DMS53 (cell line): ENCODE measurements around the gene DTD2.
"Not testable (repeated sequence)": the region's sequence is repeated elsewhere in the genome, so short reads cannot be mapped to it uniquely, and the experiment has no call there.

ENCODE experiments used
- DNase-seq: peaks from one replicate; lab custom pipeline; 2025; lab: John Stamatoyannopoulos, UW

Gene DTD2

DNA sequence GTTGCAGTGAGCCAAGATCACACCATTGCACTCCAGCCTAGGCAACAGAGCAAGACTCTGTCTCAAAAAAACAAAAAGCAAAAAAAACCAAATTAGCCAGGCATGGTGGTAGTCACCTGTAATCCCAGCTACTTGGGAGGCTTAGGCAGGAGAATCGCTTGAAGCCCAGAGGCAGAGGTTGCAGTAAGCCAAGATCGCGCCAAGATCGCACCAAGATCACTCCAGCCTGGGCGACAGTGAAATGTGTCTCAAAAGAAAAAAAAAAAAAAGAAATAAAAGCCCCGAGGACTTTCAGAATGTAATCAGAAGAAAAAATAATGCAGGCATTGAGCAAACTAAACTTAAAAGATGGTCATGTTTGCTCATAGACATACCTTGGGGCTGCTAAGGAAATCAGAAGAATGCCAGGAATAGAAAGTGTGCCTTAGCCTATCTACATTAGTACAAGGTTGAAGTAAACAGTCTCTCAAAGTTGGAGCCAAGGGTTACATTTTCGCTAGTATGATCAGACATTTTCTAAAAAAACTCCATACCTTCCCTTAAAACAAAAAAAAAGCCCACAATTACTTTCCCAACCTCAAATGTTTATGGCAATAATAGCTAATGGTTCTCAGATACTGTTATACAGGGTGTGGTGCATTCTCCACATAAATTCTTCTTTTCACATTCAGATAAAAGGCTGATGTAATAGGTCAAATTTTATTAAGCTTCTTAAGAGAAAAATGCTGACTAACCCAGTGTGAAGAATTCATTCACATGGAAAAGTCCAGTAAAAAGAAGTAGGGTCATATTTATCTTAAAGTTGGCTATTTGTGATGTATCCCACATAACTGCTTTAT is 15.8 kb downstream of the DTD2 start:
- no peak for DNase-seq

DNA sequence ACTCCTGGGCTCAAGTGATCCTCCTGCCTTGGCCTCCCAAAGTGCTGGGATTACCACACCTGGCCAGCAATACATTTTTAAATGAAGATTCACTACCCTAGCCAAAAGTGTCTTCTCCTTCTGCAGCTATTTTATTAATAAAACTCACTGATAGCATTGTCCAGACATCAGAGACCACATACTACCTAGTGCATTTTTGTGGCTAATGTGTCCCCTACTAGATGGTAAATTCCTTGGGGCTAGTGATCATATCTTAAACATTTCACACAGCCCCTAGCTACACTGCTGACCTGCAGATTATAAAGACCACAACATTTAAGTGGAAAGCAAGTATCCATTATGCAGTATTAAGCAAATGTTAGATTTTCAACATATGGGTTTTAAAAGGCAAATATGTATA is 17.0 kb downstream of the DTD2 start:
- no peak for DNase-seq

GRCh38 chr14:31439561-31439960 is 17.7 kb downstream of the DTD2 start:
- DNase-seq, result no peak

- DNase-seq, result not testable (repeated sequence)
Observed at GRCh38 chr14:31437045-31437691, 20.1 kb downstream of the DTD2 start.

DNA sequence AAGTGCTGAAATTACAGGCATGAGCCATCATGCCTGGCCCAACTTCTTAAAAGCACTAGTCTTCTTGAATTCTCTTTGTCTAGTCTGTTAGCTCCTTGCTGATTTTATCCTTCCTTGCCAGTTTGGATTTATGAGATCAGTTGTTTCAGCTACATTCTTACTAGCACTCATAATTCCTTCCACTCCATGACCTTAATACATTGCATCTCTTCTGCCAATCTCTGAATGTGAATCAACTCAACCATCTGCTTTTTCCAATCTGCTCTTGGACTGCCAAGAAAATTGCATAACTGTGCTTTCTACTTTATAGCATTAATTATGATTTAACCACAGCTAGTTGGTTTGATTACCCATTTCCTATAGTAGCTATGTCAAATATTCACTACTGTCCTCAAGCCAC is 22.0 kb downstream of the DTD2 start:
- DNase-seq, result no peak

DNA sequence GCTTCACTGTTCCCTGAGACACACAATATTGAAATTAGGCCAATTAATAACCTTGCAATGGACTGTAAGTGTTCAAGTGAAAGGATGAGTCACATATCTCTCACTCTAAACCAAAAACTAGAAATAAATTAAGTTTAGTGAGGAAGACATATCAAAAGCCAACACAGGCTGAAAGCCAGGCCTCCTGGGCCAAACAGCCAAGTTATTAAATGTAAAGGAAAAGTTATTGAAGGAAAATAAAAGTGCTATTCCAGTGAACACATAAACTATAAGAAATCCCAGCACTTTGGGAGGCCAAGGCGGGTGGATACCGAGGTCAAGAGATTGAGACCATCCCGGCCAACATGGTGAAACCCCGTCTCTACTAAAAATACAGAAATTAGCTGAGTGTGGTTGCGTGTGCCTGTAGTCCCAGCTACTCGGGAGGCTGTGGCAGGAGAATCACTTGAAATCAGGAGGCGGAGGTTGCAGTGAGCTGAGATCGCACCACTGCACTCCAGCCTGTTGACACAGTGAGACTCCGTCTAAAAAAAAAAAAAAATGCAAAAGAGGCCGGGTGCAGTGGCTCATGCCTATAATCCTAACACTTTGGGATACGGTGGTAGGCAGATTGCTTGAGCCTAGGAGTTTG is 26.6 kb downstream of the DTD2 start:
- no peak for DNase-seq

DNA sequence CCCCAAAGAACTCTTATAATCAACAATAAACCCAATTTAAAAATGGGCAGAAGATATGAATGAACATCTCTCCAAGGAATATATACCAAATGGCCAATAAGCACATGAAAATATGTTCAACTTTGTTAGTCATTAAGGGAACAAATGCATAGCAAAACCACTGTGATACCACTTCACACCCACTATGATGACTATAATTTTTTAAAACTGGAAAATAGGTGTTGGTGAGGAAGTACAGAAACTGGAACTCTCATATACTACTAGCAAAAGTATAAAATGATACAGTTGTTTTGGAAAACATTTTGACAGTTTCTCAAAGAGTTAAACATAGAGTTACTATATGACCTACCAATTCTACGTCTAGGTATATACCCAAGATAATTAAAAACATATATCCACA is 27.5 kb downstream of the DTD2 start:
- DNase-seq, result no peak

- no peak for DNase-seq
Observed at GRCh38 chr14:31428011-31428410, 29.3 kb downstream of the DTD2 start.

- DNase-seq, result no peak
Observed at GRCh38 chr14:31426663-31427062, 30.6 kb downstream of the DTD2 start.

DNA sequence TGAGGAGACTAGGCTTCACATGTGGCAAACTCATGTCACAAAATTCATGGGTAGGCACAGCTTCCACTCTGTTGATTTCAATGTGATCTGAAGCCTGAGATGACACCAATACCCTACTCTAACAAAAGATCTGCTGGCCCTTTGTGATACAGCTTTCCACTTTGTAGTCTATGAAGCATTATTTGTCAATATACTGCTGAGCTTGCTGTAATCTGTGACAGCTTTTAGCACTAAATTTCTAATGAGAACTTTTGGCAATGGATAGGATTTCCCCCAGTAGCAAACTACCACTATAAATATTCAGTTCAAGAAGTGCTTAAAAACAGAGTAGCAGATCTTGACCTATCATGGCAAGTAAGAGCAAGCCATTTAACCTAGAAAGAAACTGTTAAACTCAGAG is 31.4 kb downstream of the DTD2 start:
- DNase-seq, result no peak

- no peak for DNase-seq
Observed at GRCh38 chr14:31421200-31421599, 36.1 kb downstream of the DTD2 start.

DNA sequence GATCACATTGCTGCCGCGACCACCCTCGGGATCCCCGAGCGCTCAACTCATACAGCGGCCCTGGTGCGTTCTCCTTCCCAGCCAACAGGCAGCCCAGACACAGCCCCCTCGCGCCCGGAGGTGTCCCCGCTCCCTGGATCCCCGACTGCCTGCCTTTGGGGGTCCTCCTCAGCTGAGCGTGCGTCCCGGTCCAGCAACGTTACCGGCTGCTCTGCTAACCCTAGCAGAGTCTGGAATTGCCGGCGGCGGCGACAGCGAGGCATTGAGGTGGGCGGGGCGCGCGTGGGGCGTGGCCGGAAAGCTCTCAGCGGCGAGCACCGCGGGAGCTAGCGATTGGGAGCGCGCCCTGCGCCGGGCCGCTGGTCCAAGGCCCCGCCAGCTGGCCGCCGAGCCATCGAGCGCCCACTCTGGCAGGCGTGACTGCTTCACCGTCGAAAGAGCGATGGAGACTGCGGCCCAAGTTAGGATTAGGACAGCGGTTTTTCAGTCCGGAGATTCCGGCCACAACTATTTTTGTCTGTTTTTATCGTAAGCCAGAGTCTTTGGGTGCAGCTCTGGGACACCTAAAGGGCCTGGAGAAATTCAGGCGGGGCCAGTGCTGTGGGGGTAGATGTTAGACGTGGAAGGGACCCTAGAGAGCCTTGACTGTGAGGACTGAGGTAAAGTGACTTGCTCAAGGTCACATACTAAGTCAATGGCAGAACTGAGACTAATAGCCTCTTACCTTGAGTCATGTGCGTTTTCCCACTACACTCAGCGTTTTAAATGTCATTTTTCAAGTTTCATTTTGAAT is 36.8 kb downstream of the DTD2 start, which contains the start of gene HEATR5A:
HEATR5A (minus strand) TSS at position 232 of the 793 bp plus-strand sequence. CDS start 17,575 bp downstream, outside the sequence.
- peak; percentile 95 for DNase-seq

DNA sequence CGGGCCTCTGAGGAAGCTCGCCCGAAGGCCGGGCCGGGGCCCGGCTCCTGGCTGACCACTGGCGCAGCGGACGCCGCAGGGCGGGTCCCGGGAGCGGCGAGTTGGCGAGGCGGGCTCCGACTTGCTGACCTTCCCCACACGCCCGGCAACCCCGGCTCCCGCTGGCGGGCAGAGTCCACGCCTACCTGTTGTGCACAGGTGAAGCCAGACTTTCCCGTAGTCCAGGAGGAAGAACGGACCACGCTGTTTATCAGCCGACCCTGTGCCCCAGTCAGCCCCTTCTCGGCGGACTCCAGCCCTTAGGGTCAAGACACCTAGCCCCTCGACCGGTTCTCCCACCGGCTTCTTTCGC is 37.4 kb downstream of the DTD2 start:
- peak; percentile 82 for DNase-seq

GRCh38 chr14:31419179-31419966 is 37.9 kb downstream of the DTD2 start:
- DNase-seq, result no peak

DNA sequence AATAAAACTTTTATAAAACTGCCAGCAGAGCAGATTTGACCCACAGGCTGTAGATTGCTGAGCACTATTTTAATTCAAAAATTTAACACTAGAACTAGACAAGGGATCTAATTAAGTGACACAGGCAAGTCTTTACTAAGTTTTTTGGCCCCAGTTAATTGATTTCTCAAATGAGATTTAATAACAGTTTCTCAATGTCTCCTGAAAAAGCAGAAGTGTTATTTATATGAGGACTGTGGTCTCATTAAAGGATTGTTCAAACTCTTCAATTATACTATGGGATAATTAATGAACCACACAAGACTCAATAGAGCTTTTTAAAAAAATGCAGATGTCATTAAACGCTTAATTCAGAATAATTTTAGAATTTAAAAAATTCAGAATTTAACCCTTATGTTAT is 38.9 kb downstream of the DTD2 start:
- DNase-seq, result no peak

DNA sequence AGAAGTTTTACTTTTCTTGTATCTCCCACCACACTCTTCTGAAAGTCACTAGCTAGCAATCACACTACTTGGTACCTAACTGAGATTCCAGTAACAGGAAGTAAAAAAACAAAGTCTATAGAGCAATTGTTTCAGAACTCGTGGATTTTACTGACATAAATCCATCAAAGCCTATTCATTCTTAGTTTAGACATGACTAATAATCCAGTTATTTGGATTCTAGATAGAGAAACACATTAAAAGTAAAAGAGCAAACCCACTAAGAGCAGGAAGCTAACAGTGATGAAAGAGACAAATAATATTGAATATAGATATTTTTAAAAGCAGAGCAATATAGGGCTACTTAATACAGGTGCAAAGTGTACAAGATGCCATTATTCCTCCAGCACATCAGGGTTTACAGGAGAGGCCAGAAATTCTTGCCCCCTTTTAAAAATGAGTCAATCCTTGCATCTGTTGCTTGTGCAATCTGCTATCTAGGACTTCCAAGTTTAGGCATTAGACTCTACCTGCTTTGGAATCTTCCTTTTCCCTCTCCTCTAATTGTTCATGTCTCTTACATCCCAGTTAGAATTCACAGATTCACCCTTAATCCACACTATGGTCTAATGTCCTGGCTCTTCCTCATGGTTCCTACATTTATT is 43.0 kb downstream of the DTD2 start:
- no peak for DNase-seq

DNA sequence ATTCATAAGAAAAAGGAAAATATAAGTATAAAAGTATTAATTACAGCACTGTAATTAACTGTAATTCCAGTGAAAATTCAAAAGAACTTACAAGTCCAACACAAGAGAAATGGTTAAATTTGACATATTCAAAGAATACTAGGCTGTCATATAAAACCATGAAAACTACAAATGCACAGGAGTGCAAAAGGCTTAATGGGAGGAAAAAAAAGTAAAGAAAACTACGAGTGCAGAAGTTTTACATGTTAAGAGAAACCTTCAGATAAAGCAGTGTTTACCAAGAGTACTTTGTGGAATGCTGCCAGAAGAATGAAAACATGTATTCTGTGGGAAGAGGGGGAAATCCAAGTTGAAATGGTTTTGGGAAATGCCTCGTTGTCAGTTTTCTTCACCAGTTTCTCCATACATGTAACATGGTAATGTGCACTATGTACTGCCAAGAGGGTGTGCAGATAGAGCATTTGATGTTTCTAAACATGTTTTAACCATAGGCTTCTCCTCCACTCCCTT is 46.0 kb downstream of the DTD2 start:
- no peak for DNase-seq

DNA sequence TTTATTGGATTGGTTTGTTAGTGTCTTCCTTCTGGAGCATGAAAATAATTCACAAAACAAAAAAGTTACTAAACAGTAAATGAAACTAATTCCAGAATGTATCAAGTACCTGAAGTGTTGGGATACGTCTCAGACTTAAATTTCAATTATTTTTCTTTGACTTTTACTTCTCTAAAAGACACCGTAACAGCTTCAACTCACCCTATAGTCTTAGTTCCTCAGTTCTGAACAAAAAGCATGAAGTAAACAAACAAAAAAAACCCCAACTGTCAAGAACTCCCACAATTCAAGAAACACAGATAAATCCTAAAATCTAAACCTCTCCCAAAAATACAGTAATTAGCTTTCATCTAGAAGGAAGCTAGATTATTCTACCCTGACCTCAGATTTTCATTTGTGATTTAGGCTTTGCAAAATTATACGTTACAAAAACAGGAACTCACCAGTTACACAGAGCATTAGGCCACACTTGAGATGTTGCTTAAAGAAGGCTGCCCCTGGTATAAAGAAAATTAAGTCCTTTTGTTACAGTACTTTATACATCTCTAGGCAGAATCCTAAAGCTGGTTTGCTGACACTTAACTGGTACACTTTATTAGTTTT is 47.2 kb downstream of the DTD2 start:
- no peak for DNase-seq

GRCh38 chr14:31408421-31408820 is 48.9 kb downstream of the DTD2 start:
- no peak for DNase-seq

DNA sequence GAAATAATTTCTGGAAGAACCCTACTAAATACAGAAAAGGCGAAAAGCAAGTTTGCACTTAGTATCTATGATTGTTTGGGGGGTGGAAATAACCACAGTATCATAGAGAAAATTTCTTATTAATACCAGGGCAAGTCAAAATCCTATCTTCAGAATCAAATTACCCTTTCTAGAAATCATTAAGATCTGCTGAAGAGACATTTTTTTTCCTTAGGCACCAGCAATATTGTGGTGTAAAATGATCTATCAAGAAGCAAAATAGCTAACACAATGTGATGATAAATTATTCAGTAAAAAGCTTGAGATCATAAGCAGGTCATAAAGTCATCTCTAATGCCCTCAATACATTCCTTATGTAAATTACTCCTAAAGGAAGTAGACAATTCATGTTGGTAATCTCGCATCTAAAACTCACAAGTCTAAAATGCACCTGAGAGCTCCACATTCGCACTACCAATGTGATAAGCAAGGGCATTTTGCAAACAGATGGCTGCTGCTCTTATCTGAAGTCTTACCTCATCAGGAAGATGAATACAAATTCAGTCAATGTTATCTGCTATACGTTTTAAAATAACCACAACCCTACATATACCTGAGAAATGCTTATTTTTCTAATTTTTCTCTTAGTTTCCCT is 51.6 kb downstream of the DTD2 start:
- DNase-seq, result no peak
